NCI-H1105 treated with DMSO at 0.1 percent for 48 hours (cell line): ENCODE data around the gene SRRM5.
A peak's percentile ranks its signal among the peaks of the same experiment; 100 is the strongest.
"Not testable (repeated sequence)": the region's sequence is repeated elsewhere in the genome, so short reads cannot be mapped to it uniquely, and the experiment has no call there.

Experiments used
- DNase-seq: peaks from one replicate; lab custom pipeline; 2025; lab: John Stamatoyannopoulos, UW

Gene SRRM5

GRCh38 chr19:43616306-43616705, 4.4 kb downstream of the SRRM5 start:
- DNase-seq = no peak

- no peak for DNase-seq
Observed at GRCh38 chr19:43616954-43617353, 5.1 kb downstream of the SRRM5 start.

- peak; percentile 67 for DNase-seq
Observed at GRCh38 chr19:43618921-43619261, 7.0 kb downstream of the SRRM5 start.

GRCh38 chr19:43619262-43620060, 7.6 kb downstream of the SRRM5 start, which contains the start of gene ZNF428:
ZNF428 (minus strand) TSS chr19:43619629; CDS start chr19:43614304, 5,325 bp downstream.
- DNase-seq = peak; percentile 88

- DNase-seq = no peak
Observed at GRCh38 chr19:43620061-43621001, 8.4 kb downstream of the SRRM5 start.

GRCh38 chr19:43622070-43622469, 10.2 kb downstream of the SRRM5 start:
- DNase-seq = no peak

- DNase-seq = no peak
Observed at GRCh38 chr19:43622956-43623355, 11.1 kb downstream of the SRRM5 start.

- DNase-seq = no peak
Observed at GRCh38 chr19:43623889-43624670, 12.2 kb downstream of the SRRM5 start.

GRCh38 chr19:43624933-43625332, 13.0 kb downstream of the SRRM5 start:
- no peak for DNase-seq

GRCh38 chr19:43625918-43626579, 14.2 kb downstream of the SRRM5 start:
- no peak for DNase-seq

- no peak for DNase-seq
Observed at GRCh38 chr19:43626838-43627237, 14.9 kb downstream of the SRRM5 start.

GRCh38 chr19:43628646-43629326, 16.9 kb downstream of the SRRM5 start:
- DNase-seq = no peak

- DNase-seq = no peak
Observed at GRCh38 chr19:43631491-43631890, 19.6 kb downstream of the SRRM5 start.

GRCh38 chr19:43633520-43633919, 21.6 kb downstream of the SRRM5 start:
- DNase-seq = no peak

GRCh38 chr19:43634068-43634467, 22.2 kb downstream of the SRRM5 start:
- DNase-seq = no peak

GRCh38 chr19:43634506-43634871, 22.6 kb downstream of the SRRM5 start:
- no peak for DNase-seq

- DNase-seq = no peak
Observed at GRCh38 chr19:43634872-43635560, 23.1 kb downstream of the SRRM5 start.

GRCh38 chr19:43635561-43635940, 23.7 kb downstream of the SRRM5 start:
- DNase-seq = not testable (repeated sequence)

GRCh38 chr19:43636121-43636683, 24.3 kb downstream of the SRRM5 start:
- DNase-seq = no peak
